IgD-negative memory B cell (primary cell): ENCODE measurements around the gene ZCWPW1. TPM values are rescaled to one million over a fixed set of nuclear protein-coding genes. Genes with fewer than 3 reads are reported as not detected.

ENCODE experiments used
- H3K27ac Mint-ChIP-seq, 3 donors: one replicate each; pipeline ENCODE4 v1.8.0; 2020 to 2022; ENCODE audit warnings: mild to moderate bottlenecking in 3 of 3, mixed read lengths in 3 of 3, moderate library complexity in 1 of 3
- H3K27me3 Mint-ChIP-seq: one replicate; pipeline ENCODE4 v1.8.0; 2021; ENCODE audit warnings: mixed read lengths
- H3K36me3 Mint-ChIP-seq: one replicate; pipeline ENCODE4 v1.8.0; 2020; ENCODE audit warnings: mild to moderate bottlenecking, mixed read lengths
- H3K4me1 Mint-ChIP-seq, 3 donors: one replicate each; pipeline ENCODE4 v1.8.0; 2020 to 2022; ENCODE audit warnings: mixed read lengths in 3 of 3, mild to moderate bottlenecking in 1 of 3
- H3K4me3 Mint-ChIP-seq, 4 donors: one replicate each; pipeline ENCODE4 v1.8.0; 2020 to 2022; ENCODE audit warnings: mild to moderate bottlenecking in 4 of 4, mixed read lengths in 4 of 4, moderate library complexity in 3 of 4
- H3K9me3 Mint-ChIP-seq, 3 donors: one replicate each; pipeline ENCODE4 v1.8.0; 2020 to 2021; ENCODE audit warnings: mixed read lengths in 3 of 3, mild to moderate bottlenecking in 1 of 3
- polyA plus RNA-seq: library from polyadenylated mRNA; unstranded; fragments of 300-500 nt; fragmentation: Illumina TruSeq; gene quantifications from one replicate; pipeline ENCODE4 v1.2.3, GENCODE V29; 2021

ZCWPW1 gene
- polyA plus RNA-seq, 1 donor from 2014 or later = 12.1 TPM

DNA sequence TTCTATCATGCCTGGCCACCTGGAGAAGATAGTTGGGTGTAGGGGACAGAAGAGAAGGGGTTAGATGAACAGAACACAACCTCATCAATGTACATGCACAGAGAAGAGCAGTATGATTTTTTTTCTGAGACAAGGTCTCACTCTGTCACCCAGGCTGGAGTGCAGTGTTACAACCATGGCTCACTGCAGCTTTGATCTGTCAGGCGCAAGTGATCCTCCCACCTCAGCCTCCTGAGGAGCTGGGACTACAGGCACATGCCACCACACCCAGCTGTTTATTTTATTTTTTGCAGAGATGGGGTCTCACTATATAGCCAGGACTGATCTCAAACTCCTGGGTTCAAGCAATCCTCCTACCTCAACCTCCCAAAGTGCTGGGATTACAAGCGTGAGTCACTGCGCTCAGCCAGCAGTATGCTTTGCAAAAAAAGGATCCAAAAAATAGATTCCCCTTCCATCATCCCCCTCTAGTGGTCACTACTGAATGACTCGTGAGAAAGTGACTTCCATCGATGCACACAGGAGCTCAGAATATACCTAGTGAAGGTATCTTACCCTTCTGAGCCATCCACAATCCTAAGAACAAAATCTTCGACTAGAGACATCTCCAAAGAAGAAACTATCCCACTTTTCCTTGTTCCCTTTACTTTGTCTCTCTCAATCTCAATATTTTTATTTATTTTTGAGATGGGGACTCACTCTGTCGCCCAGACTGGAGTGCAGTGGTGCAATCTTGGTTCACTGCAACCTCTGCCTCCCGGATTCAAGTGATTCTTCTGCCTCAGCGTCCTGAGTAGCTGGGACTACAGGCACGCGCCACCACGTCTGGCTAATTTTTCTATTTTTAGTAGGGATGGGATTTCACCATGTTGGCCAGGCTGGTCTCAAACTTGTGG, 21.0 kb downstream of the ZCWPW1 start:
- H3K4me3 Mint-ChIP-seq = peak overlapping the region in 2 of 4 donors; percentile 50 to 73
- peak overlapping the region in 1 of 3 donors; percentile 18 for H3K27ac Mint-ChIP-seq
- no peaks in the 10 kb centered on the region for H3K27me3 Mint-ChIP-seq
- H3K4me1 Mint-ChIP-seq = peaks cover 9 to 14% (median 10%) of the 10 kb centered on the region in 3 donors
- no peaks in the 10 kb centered on the region for H3K9me3 Mint-ChIP-seq
- no peaks in the 10 kb centered on the region for H3K36me3 Mint-ChIP-seq

DNA sequence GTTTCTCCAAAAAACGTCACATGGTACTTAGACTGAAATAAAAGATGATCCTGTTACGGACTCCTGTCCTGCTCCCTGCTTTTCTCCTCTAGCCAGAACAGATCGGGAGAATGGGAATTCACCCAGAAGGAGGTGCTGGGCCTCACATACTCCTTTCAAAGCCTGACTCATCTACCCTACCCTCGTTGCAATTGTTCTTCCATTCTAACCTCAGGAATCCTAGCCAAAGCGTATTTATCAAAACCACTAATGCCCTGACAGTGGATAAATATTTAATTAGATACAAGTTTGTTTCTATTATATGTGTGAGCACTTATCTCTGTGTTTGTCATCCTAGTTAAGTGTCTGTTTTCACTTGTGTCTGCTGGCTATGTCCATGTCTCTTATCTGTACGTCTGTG, 21.7 kb downstream of the ZCWPW1 start:
- peaks cover 9 to 10% (median 10%) of the 10 kb centered on the region in 3 donors for H3K4me1 Mint-ChIP-seq
- H3K27me3 Mint-ChIP-seq = no peaks in the 10 kb centered on the region
- no peaks in the 10 kb centered on the region for H3K9me3 Mint-ChIP-seq
- H3K27ac Mint-ChIP-seq = peak overlapping the region in 1 of 3 donors; percentile 18
- peaks cover 2% of the 10 kb centered on the region for H3K36me3 Mint-ChIP-seq
- H3K4me3 Mint-ChIP-seq = no peak overlapping the region

DNA sequence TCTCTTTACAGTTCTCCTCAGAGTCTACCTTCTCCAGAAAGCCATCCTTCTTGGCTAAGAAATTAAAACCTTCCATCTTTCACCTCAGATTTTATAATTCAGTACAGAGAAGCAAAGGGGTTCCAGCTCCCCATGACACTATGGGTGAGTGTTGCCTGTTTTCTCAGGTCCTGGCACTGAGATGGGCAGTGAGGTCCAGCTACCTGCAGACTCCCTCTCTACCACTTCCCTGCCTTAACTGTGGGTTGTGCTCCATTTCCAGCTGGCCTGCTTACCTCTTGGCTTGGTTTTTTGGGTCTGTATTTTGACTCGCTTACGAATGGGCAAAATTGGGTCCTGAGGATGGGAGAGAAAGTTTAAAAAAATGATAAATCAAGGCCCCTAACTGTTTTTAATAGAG, 26.3 kb downstream of the ZCWPW1 start:
- Mint-ChIP-seq H3K4me3 (no peak overlapping the region), H3K27ac (peak overlapping the region in 1 of 3 donors; percentile 68)

GRCh38 chr7:100401811-100402210, 26.7 kb downstream of the ZCWPW1 start:
- peaks cover 8% of the 10 kb centered on the region for H3K36me3 Mint-ChIP-seq
- no peaks in the 10 kb centered on the region for H3K9me3 Mint-ChIP-seq
- H3K4me3 Mint-ChIP-seq = no peak overlapping the region
- H3K4me1 Mint-ChIP-seq = peaks cover 9 to 19% (median 12%) of the 10 kb centered on the region in 3 donors
- H3K27ac Mint-ChIP-seq = peak overlapping the region in 1 of 3 donors; percentile 68
- H3K27me3 Mint-ChIP-seq = no peaks in the 10 kb centered on the region

More for the DNA sequence above, 26.3 kb downstream of the ZCWPW1 start:
- peaks cover 8% of the 10 kb centered on the region for H3K36me3 Mint-ChIP-seq
- H3K9me3 Mint-ChIP-seq = no peaks in the 10 kb centered on the region
- no peaks in the 10 kb centered on the region for H3K27me3 Mint-ChIP-seq
- H3K4me1 Mint-ChIP-seq = peaks cover 10 to 19% (median 11%) of the 10 kb centered on the region in 3 donors

- Mint-ChIP-seq H3K27ac (peak overlapping the region in 1 of 3 donors; percentile 90), H3K4me1 (peaks cover 13 to 28% (median 17%) of the 10 kb centered on the region in 3 donors), H3K36me3 (peaks cover 8% of the 10 kb centered on the region)
Observed at GRCh38 chr7:100400656-100401055, 27.8 kb downstream of the ZCWPW1 start.

GRCh38 chr7:100400041-100400440, 28.5 kb downstream of the ZCWPW1 start:
- H3K27me3 Mint-ChIP-seq = no peaks in the 10 kb centered on the region
- peaks cover 17 to 28% (median 19%) of the 10 kb centered on the region in 3 donors for H3K4me1 Mint-ChIP-seq
- no peaks in the 10 kb centered on the region for H3K9me3 Mint-ChIP-seq
- peak overlapping the region in 1 of 3 donors; percentile 90 for H3K27ac Mint-ChIP-seq
- peaks cover 8% of the 10 kb centered on the region for H3K36me3 Mint-ChIP-seq
- no peak overlapping the region for H3K4me3 Mint-ChIP-seq

More at GRCh38 chr7:100400656-100401055, 27.8 kb downstream of the ZCWPW1 start:
- H3K27me3 Mint-ChIP-seq = no peaks in the 10 kb centered on the region
- no peaks in the 10 kb centered on the region for H3K9me3 Mint-ChIP-seq
- H3K4me3 Mint-ChIP-seq = no peak overlapping the region

GRCh38 chr7:100398239-100398638, 30.3 kb downstream of the ZCWPW1 start:
- Mint-ChIP-seq H3K27ac (peak overlapping the region in 2 of 3 donors; percentile 59 to 65), H3K4me3 (no peak overlapping the region), H3K36me3 (peaks cover 12% of the 10 kb centered on the region), H3K4me1 (peaks cover 23 to 34% (median 26%) of the 10 kb centered on the region in 3 donors), H3K27me3 (peaks cover 2% of the 10 kb centered on the region), H3K9me3 (no peaks in the 10 kb centered on the region)

- Mint-ChIP-seq H3K36me3 (peaks cover 12% of the 10 kb centered on the region), H3K4me1 (peaks cover 24 to 35% (median 29%) of the 10 kb centered on the region in 3 donors), H3K27ac (peak overlapping the region; percentile 70 to 87 (median 72)), H3K4me3 (peak overlapping the region in 1 of 4 donors; percentile 89), H3K9me3 (no peaks in the 10 kb centered on the region), H3K27me3 (peaks cover 2% of the 10 kb centered on the region)
Observed at GRCh38 chr7:100397315-100398081, 31.0 kb downstream of the ZCWPW1 start.

GRCh38 chr7:100396421-100396982, 32.0 kb downstream of the ZCWPW1 start:
- peaks cover 23 to 35% (median 30%) of the 10 kb centered on the region in 3 donors for H3K4me1 Mint-ChIP-seq
- peaks cover 3% of the 10 kb centered on the region for H3K27me3 Mint-ChIP-seq
- H3K4me3 Mint-ChIP-seq = peak overlapping the region; percentile 21 to 89 (median 76)
- H3K27ac Mint-ChIP-seq = peak overlapping the region; percentile 70 to 93 (median 72)
- H3K36me3 Mint-ChIP-seq = peaks cover 8% of the 10 kb centered on the region
- H3K9me3 Mint-ChIP-seq = no peaks in the 10 kb centered on the region

GRCh38 chr7:100394077-100394476, 34.4 kb downstream of the ZCWPW1 start:
- Mint-ChIP-seq H3K27ac (no peak overlapping the region), H3K36me3 (peaks cover 4% of the 10 kb centered on the region), H3K27me3 (peaks cover 5% of the 10 kb centered on the region), H3K4me3 (no peak overlapping the region), H3K9me3 (no peaks in the 10 kb centered on the region), H3K4me1 (peaks cover 23 to 31% (median 30%) of the 10 kb centered on the region in 3 donors)

- Mint-ChIP-seq H3K9me3 (no peaks in the 10 kb centered on the region), H3K36me3 (peaks cover 4% of the 10 kb centered on the region), H3K4me3 (peak overlapping the region in 2 of 4 donors; percentile 56 to 57), H3K4me1 (peaks cover 23 to 27% (median 26%) of the 10 kb centered on the region in 3 donors), H3K27me3 (peaks cover 5% of the 10 kb centered on the region), H3K27ac (no peak overlapping the region)
Observed at GRCh38 chr7:100393233-100393905, 35.1 kb downstream of the ZCWPW1 start.

DNA sequence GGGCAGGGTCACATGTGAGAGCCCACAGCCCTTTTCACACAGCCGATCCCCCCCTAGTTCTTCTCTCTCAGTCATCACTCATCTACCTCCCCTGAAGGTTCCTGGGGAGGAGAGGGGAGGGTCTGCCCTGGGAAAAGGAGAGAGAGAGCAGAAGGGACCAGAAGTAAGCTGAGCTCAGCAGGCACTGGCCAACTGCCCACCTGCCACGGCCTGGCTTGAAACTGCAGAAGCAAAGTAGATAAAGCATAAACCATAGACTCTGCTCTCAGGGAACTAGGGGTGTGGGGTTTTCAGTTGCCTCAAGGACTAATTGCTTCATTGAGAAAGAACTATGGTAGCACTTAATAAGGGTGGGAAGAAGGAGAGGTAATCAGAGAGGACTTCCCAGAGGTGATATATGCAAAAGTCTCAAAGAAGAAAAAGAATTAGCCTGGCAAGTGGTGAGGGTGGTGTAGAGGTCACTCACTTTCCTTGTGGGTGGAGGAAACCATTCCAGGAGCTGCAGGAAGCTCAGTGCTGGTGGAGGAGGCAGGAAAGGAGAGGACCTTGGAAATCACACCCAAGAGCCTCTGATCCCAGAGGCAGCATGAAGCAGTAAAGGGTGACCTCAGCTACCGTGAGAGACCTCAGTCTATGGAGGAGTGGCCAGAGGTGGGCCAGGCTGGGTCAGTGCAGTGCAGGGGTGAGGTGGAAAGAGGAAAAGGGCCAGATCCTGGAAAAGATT, 38.1 kb downstream of the ZCWPW1 start:
- H3K27ac Mint-ChIP-seq = no peak overlapping the region
- H3K4me1 Mint-ChIP-seq = peaks cover 11 to 13% (median 11%) of the 10 kb centered on the region in 3 donors
- peaks cover 5% of the 10 kb centered on the region for H3K27me3 Mint-ChIP-seq
- peaks cover 4% of the 10 kb centered on the region for H3K36me3 Mint-ChIP-seq
- H3K4me3 Mint-ChIP-seq = no peak overlapping the region
- no peaks in the 10 kb centered on the region for H3K9me3 Mint-ChIP-seq

- peaks cover 5% of the 10 kb centered on the region for H3K27me3 Mint-ChIP-seq
- H3K4me3 Mint-ChIP-seq = no peak overlapping the region
- no peak overlapping the region for H3K27ac Mint-ChIP-seq
- peaks cover 4% of the 10 kb centered on the region for H3K36me3 Mint-ChIP-seq
- H3K9me3 Mint-ChIP-seq = no peaks in the 10 kb centered on the region
- H3K4me1 Mint-ChIP-seq = peaks cover 16 to 18% (median 16%) of the 10 kb centered on the region in 3 donors
Observed at GRCh38 chr7:100389437-100390088, 38.9 kb downstream of the ZCWPW1 start.
